Dermis microvascular lymphatic vessel endothelial cell (primary cell): ENCODE measurements around the gene HERC4. TPM values are rescaled to one million over a fixed set of nuclear protein-coding genes. Genes with fewer than 3 reads are reported as not detected.
"Not testable (repeated sequence)": the region's sequence is repeated elsewhere in the genome, so short reads cannot be mapped to it uniquely, and the experiment has no call there.

ENCODE experiments used
- DNase-seq, 2 donors: peaks; one replicate each; pipeline versions ENCODE4 v3.0.0 to v3.0.0-alpha.2; 2010; ENCODE audit warnings: low read depth in 2 of 2
- total RNA-seq: library from RNA; depleted of rRNA; stranded (reverse); fragments of >200 nt; gene quantifications from 2 replicates; pipeline ENCODE4 v1.2.1, GENCODE V29; 2014

The HERC4 gene
- total RNA-seq, 1 donor from 2014 or later: 33.2 TPM

- DNase-seq: no peak
Observed at GRCh38 chr10:68049289-68050078, 25.6 kb downstream of the HERC4 start.

- no peak for DNase-seq
Observed at GRCh38 chr10:68047554-68048327, 27.3 kb downstream of the HERC4 start.

GRCh38 chr10:68047122-68047521 is 28.0 kb downstream of the HERC4 start:
- no peak for DNase-seq

- no peak for DNase-seq
Observed at GRCh38 chr10:68046642-68047041, 28.4 kb downstream of the HERC4 start.

- no peak for DNase-seq
Observed at GRCh38 chr10:68043030-68043429, 32.1 kb downstream of the HERC4 start.

- DNase-seq: no peak
Observed at GRCh38 chr10:68032113-68032512, 43.0 kb downstream of the HERC4 start.

- no peak for DNase-seq
Observed at GRCh38 chr10:68027429-68027828, 47.7 kb downstream of the HERC4 start.

GRCh38 chr10:68023292-68023691 is 51.8 kb downstream of the HERC4 start:
- DNase-seq: no peak

- not testable (repeated sequence) for DNase-seq
Observed at GRCh38 chr10:68022324-68022723, 52.8 kb downstream of the HERC4 start.

- DNase-seq: not testable (repeated sequence)
Observed at GRCh38 chr10:68016519-68016918, 58.6 kb downstream of the HERC4 start.

- no peak for DNase-seq
Observed at GRCh38 chr10:68010426-68010940, 64.6 kb downstream of the HERC4 start.

GRCh38 chr10:68007356-68007755 is 67.7 kb downstream of the HERC4 start:
- DNase-seq: no peak

GRCh38 chr10:68001539-68001938 is 73.5 kb downstream of the HERC4 start:
- no peak for DNase-seq

GRCh38 chr10:68001000-68001399 is 74.1 kb downstream of the HERC4 start:
- no peak for DNase-seq

GRCh38 chr10:67990093-67990492 is 85.0 kb downstream of the HERC4 start:
- DNase-seq: no peak

GRCh38 chr10:67988606-67989005 is 86.5 kb downstream of the HERC4 start:
- no peak for DNase-seq

GRCh38 chr10:67982603-67983002 is 92.5 kb downstream of the HERC4 start:
- not testable (repeated sequence) for DNase-seq

GRCh38 chr10:67978749-67979148 is 96.3 kb downstream of the HERC4 start:
- no peak for DNase-seq

- DNase-seq: no peak
Observed at GRCh38 chr10:67977251-67977650, 97.8 kb downstream of the HERC4 start.

- no peak for DNase-seq
Observed at GRCh38 chr10:67976292-67977245, 98.5 kb downstream of the HERC4 start.

GRCh38 chr10:67975871-67976270 is 99.2 kb downstream of the HERC4 start:
- no peak for DNase-seq
